ENCODE data around the gene BUD13. TPM values are rescaled to one million over a fixed set of nuclear protein-coding genes. Genes with fewer than 3 reads are reported as not detected.

BUD13 gene
- total RNA-seq, 1 donor from 2014 or later = 27.7 TPM

GRCh38 chr11:116787786-116788486, 15.1 kb upstream of the BUD13 start, which contains the start of gene ZPR1:
Gene ZPR1 (minus strand): TSS chr11:116788023. CDS start chr11:116787990, 33 bp downstream.
- TF ChIP-seq, protein P1, sequence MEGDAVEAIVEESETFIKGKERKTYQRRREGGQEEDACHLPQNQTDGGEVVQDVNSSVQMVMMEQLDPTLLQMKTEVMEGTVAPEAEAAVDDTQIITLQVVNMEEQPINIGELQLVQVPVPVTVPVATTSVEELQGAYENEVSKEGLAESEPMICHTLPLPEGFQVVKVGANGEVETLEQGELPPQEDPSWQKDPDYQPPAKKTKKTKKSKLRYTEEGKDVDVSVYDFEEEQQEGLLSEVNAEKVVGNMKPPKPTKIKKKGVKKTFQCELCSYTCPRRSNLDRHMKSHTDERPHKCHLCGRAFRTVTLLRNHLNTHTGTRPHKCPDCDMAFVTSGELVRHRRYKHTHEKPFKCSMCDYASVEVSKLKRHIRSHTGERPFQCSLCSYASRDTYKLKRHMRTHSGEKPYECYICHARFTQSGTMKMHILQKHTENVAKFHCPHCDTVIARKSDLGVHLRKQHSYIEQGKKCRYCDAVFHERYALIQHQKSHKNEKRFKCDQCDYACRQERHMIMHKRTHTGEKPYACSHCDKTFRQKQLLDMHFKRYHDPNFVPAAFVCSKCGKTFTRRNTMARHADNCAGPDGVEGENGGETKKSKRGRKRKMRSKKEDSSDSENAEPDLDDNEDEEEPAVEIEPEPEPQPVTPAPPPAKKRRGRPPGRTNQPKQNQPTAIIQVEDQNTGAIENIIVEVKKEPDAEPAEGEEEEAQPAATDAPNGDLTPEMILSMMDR (conservative IDR thresholded peaks at IDR 0.05; ENCODE audit: low read depth, low read length) = no peak
- no peak for DNase-seq (ENCODE audit: low read depth)
- H3K4me3 ChIP-seq (ENCODE audit: low read depth, low read length) = peak within 1 kb of the TSS; percentile 89

DNA sequence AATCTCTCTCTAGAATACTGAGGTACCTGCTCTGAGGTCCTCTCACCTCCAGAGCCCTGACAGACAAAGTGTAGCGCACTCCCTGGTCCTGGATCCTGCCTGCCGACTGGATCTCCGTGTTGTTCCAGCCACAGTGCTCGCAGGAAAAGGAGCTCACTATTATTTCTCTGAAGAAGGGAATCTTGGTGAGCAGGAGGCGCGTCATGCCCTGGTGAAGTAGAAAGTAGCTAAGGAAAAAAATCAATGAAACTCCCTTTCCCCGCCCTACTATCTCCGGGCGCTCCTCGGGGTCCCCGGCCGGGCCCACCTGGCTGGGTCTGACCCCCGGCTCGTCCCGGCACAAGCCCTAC, 14.6 kb upstream of the BUD13 start:
- DNase-seq (ENCODE audit: low read depth) = no peak
- peak overlapping the region; percentile 89 for H3K4me3 ChIP-seq (ENCODE audit: low read depth, low read length)
- TF ChIP-seq, protein P1 (conservative IDR thresholded peaks at IDR 0.05; ENCODE audit: low read depth, low read length) = no peak

DNA sequence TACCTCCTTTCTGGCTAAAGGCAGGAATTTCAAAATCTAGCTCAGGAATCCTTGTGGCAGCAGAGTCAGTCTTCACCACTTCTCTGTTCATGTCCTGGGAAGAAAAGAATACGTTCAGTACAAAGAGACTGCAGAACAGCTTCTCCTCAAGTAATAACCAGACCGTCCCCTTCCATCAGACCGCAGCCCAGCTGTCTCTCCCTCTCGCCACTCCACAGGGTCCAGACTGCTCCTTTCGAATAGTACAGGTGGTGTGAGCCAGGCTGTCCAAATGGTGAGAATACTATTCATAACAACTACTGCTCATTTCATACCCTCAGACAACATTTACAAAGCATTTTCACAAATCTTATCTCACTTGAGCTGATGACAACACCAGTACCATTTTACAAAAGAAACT, 14.2 kb upstream of the BUD13 start:
- TF ChIP-seq, protein P1 (conservative IDR thresholded peaks at IDR 0.05; ENCODE audit: low read depth, low read length) = no peak
- DNase-seq (ENCODE audit: low read depth) = no peak

GRCh38 chr11:116786326-116786725, 13.5 kb upstream of the BUD13 start:
- no peak overlapping the region for H3K4me3 ChIP-seq (ENCODE audit: low read depth, low read length)
- TF ChIP-seq, protein P1 (conservative IDR thresholded peaks at IDR 0.05; ENCODE audit: low read depth, low read length) = no peak

More for the DNA sequence above, 14.2 kb upstream of the BUD13 start:
- H3K4me3 ChIP-seq (ENCODE audit: low read depth, low read length) = peak overlapping the region; percentile 89

DNA sequence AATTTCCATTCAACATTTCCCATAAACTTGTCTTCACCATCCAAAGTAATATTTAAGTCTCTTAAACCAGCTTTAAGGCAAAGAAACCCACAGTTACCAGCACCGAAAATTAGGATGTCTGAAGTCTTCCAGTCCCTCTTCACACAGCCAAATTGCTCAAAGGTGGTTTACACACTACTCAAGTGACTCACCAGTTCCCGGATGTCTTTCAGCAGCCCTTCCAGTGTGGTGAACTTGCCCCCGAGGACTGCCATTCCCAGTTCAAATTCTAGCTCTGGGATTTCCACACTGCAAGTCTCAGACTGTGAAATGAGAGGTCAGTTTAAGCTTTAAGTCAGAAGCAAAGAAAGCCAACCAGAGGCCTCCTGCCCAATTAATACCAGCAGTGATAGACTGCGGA, 9.9 kb upstream of the BUD13 start:
- H3K4me3 ChIP-seq (ENCODE audit: low read depth, low read length) = no peak overlapping the region
- DNase-seq (ENCODE audit: low read depth) = no peak
- TF ChIP-seq, protein P1 (conservative IDR thresholded peaks at IDR 0.05; ENCODE audit: low read depth, low read length) = no peak

More at GRCh38 chr11:116786326-116786725, 13.5 kb upstream of the BUD13 start:
- DNase-seq (ENCODE audit: low read depth) = no peak

GRCh38 chr11:116778556-116778955, 5.8 kb upstream of the BUD13 start:
- H3K4me3 ChIP-seq (ENCODE audit: low read depth, low read length) = no peak overlapping the region
- TF ChIP-seq, protein P1 (conservative IDR thresholded peaks at IDR 0.05; ENCODE audit: low read depth, low read length) = no peak
- no peak for DNase-seq (ENCODE audit: low read depth)

- no peak for DNase-seq (ENCODE audit: low read depth)
- no peak overlapping the region for H3K4me3 ChIP-seq (ENCODE audit: low read depth, low read length)
- TF ChIP-seq, protein P1 (conservative IDR thresholded peaks at IDR 0.05; ENCODE audit: low read depth, low read length) = no peak
These were observed 4.3 kb upstream of the BUD13 start for GRCh38 chr11:116777056-116777455.
